Neural crest cell (in vitro differentiated cells): Measurements from ENCODE around the gene ECT2. TPM values are rescaled to one million over a fixed set of nuclear protein-coding genes. Genes with fewer than 3 reads are reported as not detected.

Source experiments
- DNase-seq: peaks from one replicate; pipeline ENCODE4 v3.0.0; 2021; ENCODE audit warnings: low read depth, mixed read lengths, low spot score
- H3K27ac Mint-ChIP-seq: one replicate; pipeline ENCODE4 v1.8.0; 2021; ENCODE audit warnings: mild to moderate bottlenecking, mixed read lengths; ENCODE audit not compliant: unreplicated experiment
- H3K27me3 Mint-ChIP-seq: 2 replicates; pipeline ENCODE4 v1.8.0; 2021; ENCODE audit warnings: low read depth, mild to moderate bottlenecking, mixed read lengths
- H3K36me3 Mint-ChIP-seq: 2 replicates; pipeline ENCODE4 v1.8.0; 2021; ENCODE audit warnings: low read depth, mild to moderate bottlenecking, mixed read lengths
- H3K4me1 Mint-ChIP-seq: 2 replicates; pipeline ENCODE4 v1.8.0; 2021; ENCODE audit warnings: mixed read lengths
- H3K4me3 Mint-ChIP-seq: one replicate; pipeline ENCODE4 v1.8.0; 2021; ENCODE audit warnings: mild to moderate bottlenecking, mixed read lengths
- H3K9me3 Mint-ChIP-seq: 2 replicates; pipeline ENCODE4 v1.8.0; 2021; ENCODE audit warnings: mixed read lengths
- total RNA-seq: library from RNA; stranded (reverse); gene quantifications from 2 replicates; pipeline ENCODE4 v1.2.1, GENCODE V29; 2021
- TF ChIP-seq, protein P1 (sequence below): fragments of 200-600 bp; sonication (generic); conservative IDR thresholded peaks from 2 replicates; pipeline ENCODE4 v1.5.0; 2021; ENCODE audit warnings: antibody characterized with exemption, mild to moderate bottlenecking

Gene ECT2
- total RNA-seq, 1 donor from 2014 or later = 79.6 TPM

DNA sequence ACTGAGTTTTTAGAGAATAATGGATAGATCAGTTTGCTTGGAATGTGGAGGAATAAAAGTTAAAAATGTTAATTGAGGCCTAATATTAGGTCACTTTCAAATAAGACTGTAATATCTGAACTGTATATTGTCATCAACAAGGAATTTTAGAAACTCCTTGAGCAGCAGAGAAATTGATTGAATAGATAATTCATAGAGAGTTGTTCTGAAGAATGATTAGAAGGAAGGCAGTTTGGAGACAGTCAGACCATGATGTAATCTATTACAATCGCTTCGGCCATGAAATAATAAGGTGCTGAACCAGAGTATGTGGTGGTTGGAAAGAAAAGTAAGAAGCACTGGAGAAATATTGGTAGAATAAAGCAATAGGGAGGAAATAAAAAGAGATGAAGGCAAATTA lies 15.7 kb downstream of the ECT2 start:
- H3K36me3 Mint-ChIP-seq = peaks cover 49% of the 10 kb centered on the region

DNA sequence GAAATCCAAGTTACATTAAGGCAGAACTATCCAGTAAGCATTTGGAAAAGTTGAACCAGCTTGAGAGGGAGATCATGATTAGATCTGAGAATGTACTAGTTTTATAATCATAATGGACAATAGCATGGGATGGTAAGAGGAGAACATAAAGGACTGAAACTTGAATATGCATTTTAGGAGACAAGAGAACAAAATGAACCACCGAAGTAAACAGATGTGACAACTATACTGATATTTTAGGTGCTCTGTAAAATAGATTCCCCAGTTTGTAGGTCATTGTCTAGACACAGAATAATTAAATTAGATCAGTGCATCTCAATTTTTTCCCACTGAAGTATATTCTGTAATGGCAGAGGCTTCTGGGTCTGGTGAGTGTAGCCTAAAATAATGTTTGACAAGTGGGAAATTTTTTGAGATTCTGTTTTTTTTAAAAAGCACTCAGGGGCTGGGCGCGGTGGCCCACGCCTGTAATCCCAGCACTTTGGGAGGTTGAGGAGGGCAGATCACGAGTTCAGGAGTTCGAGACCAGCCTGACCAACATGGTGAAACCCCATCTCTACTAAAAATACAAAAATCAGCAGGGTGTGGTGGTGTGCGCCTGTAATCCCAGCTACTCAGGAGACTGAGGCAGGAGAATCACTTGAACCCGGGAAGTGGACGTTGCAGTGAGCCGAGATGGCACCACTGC lies 16.3 kb downstream of the ECT2 start:
- Mint-ChIP-seq H3K36me3 (peaks cover 53% of the 10 kb centered on the region), H3K4me1 (no peaks in the 10 kb centered on the region), H3K9me3 (peaks cover 4% of the 10 kb centered on the region), H3K27ac (no peak overlapping the region), H3K4me3 (no peak overlapping the region), H3K27me3 (no peaks in the 10 kb centered on the region)
- no peak for DNase-seq
- TF ChIP-seq, protein P1, sequence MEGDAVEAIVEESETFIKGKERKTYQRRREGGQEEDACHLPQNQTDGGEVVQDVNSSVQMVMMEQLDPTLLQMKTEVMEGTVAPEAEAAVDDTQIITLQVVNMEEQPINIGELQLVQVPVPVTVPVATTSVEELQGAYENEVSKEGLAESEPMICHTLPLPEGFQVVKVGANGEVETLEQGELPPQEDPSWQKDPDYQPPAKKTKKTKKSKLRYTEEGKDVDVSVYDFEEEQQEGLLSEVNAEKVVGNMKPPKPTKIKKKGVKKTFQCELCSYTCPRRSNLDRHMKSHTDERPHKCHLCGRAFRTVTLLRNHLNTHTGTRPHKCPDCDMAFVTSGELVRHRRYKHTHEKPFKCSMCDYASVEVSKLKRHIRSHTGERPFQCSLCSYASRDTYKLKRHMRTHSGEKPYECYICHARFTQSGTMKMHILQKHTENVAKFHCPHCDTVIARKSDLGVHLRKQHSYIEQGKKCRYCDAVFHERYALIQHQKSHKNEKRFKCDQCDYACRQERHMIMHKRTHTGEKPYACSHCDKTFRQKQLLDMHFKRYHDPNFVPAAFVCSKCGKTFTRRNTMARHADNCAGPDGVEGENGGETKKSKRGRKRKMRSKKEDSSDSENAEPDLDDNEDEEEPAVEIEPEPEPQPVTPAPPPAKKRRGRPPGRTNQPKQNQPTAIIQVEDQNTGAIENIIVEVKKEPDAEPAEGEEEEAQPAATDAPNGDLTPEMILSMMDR = no peak

More for the DNA sequence above, 15.7 kb downstream of the ECT2 start:
- TF ChIP-seq, protein P1 = no peak
- no peaks in the 10 kb centered on the region for H3K4me1 Mint-ChIP-seq
- H3K27ac Mint-ChIP-seq = no peak overlapping the region
- no peaks in the 10 kb centered on the region for H3K27me3 Mint-ChIP-seq
- H3K9me3 Mint-ChIP-seq = no peaks in the 10 kb centered on the region
- H3K4me3 Mint-ChIP-seq = no peak overlapping the region
- no peak for DNase-seq

DNA sequence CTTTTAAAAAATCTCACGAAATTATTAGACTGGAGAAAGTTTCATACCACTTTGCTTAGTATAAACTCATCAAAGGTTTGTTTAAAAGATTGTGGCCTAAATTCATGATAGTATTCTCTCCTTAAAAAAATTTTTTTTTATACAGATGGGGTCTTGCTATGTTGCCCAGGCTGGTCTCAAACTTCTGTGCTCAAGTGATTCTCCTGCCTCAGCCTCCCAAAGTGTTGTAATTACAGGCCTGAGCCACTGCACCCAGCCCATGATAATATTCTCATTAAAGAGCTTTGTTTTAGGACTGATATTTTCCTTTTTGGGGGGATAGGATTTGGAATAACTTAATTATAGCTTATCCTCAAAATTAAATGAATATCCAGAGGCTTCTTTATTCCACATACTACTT lies 19.9 kb downstream of the ECT2 start:
- no peak for DNase-seq
- TF ChIP-seq, protein P1 = no peak
- Mint-ChIP-seq H3K4me3 (no peak overlapping the region), H3K4me1 (no peaks in the 10 kb centered on the region), H3K36me3 (peaks cover 60% of the 10 kb centered on the region), H3K27ac (no peak overlapping the region), H3K9me3 (peaks cover 4% of the 10 kb centered on the region), H3K27me3 (no peaks in the 10 kb centered on the region)

DNA sequence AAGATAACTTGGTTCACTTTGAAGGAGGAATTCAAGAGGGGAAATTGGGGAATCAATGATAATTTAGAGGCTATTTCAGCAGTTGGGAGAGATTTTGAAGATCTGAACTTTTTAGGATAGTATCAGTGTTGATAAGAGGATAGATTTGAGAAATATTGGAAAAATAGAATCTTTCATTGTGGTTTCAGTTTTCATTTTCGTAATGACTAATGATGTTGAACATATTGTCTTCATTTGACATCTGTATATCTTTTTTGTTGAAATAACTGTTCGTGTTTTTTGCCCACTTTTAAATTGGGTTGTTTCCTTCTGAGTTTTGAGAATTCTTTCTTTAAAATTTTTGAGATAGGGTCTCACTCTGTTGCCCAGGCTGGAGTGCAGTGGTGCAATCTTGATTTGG lies 21.1 kb downstream of the ECT2 start:
- TF ChIP-seq, protein P1 = no peak
- Mint-ChIP-seq H3K27ac (no peak overlapping the region), H3K4me1 (no peaks in the 10 kb centered on the region), H3K27me3 (no peaks in the 10 kb centered on the region), H3K36me3 (peaks cover 54% of the 10 kb centered on the region), H3K4me3 (no peak overlapping the region), H3K9me3 (peaks cover 4% of the 10 kb centered on the region)
- no peak for DNase-seq

DNA sequence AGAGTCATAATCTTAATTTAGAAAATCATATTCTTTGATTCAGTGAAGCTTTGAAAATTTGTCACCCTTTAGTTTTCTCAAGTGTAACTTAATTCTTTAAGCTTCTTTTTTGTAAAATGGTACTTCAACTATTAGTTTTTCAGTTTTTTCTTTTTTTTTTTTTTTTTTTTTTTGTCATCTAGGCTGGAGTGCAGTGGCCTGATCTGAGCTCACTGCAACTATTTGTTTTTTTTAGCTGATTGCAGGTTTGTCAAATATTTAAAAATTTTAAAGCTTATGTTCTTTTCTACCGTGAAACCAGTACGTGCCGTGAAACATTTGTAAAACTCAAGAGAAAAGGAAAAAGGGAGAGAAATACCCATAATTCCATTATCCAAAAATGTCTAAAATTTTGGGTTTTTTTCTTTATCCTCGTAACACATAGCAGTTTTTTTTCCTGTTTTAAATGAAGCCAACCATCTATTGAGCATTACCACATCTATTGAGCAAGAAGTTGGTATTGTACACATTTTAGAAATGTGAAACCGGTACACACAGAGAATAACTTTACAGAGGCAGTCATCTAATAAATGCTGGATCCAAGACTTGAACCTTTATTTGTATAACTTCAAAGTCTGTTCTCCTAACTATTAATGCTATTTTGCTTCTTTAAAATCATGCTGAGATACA lies 25.7 kb downstream of the ECT2 start:
- H3K36me3 Mint-ChIP-seq = peaks cover 33% of the 10 kb centered on the region
- peaks cover 4% of the 10 kb centered on the region for H3K9me3 Mint-ChIP-seq
- no peaks in the 10 kb centered on the region for H3K4me1 Mint-ChIP-seq

More for the DNA sequence above, 25.7 kb downstream of the ECT2 start:
- Mint-ChIP-seq H3K27me3 (no peaks in the 10 kb centered on the region), H3K4me3 (no peak overlapping the region), H3K27ac (no peak overlapping the region)
- TF ChIP-seq, protein P1 = no peak
- no peak for DNase-seq
